Kidney (tissue), 22 donors: Measurements from ENCODE around the gene TMSB15A. TPM values are rescaled to one million over a fixed set of nuclear protein-coding genes. Genes with fewer than 3 reads are reported as not detected.
A peak's percentile ranks its signal among the peaks of the same experiment; 100 is the strongest.

Source experiments
- DNase-seq, 5 donors: peaks; one replicate each; pipeline ENCODE4 v3.0.0-alpha.2; 2013 to 2020
- FAIRE-seq: peaks from 2 replicates; lab custom pipeline; 2012; peaks lifted over from hg19 to GRCh38; lab: Jason Lieb, UNC
- H3K27ac ChIP-seq, 2 donors: one replicate each; pipeline ENCODE4 v1.7.0; 2013; ENCODE audit warnings: low read depth in 2 of 2, low read length in 2 of 2, inconsistent platforms in 1 of 2
- H3K27me3 ChIP-seq: one replicate; pipeline ENCODE4 v1.7.1; 2013; ENCODE audit warnings: low read length, inconsistent platforms; ENCODE audit not compliant: control insufficient read depth, insufficient read depth
- H3K36me3 ChIP-seq, 3 donors: one replicate each; pipeline versions ENCODE4 v1.7.0 to v1.7.1; 2013; ENCODE audit warnings: low read length in 3 of 3, control low read depth in 1 of 3, inconsistent platforms in 1 of 3; ENCODE audit not compliant: insufficient read depth in 3 of 3, control insufficient read depth in 2 of 3
- H3K4me1 ChIP-seq, 3 donors: one replicate each; pipeline versions ENCODE4 v1.7.0 to v1.7.1; 2013; ENCODE audit warnings: low read length in 3 of 3, inconsistent platforms in 1 of 3, low read depth in 1 of 3; ENCODE audit not compliant: control insufficient read depth in 2 of 3, insufficient read depth in 2 of 3
- H3K4me3 ChIP-seq, 3 donors: one replicate each; pipeline versions ENCODE4 v1.7.0 to v1.8.1; 2013; ENCODE audit warnings: low read length in 3 of 3, control low read depth in 1 of 3, inconsistent platforms in 1 of 3
- H3K9ac ChIP-seq, 3 donors: one replicate each; pipeline versions ENCODE4 v1.7.0 to v1.7.1; 2013; ENCODE audit warnings: low read length in 3 of 3, control low read depth in 1 of 3, inconsistent platforms in 1 of 3
- H3K9me3 ChIP-seq, 3 donors: one replicate each; pipeline versions ENCODE4 v1.7.0 to v1.7.1; 2013; ENCODE audit warnings: low read length in 3 of 3, control low read depth in 1 of 3, inconsistent platforms in 1 of 3; ENCODE audit not compliant: control insufficient read depth in 2 of 3, insufficient read depth in 1 of 3
- CTCF ChIP-seq: IDR thresholded peaks from 3 replicates; pipeline ENCODE4 v1.5.1; 2012; ENCODE audit warnings: mild to moderate bottlenecking, moderate library complexity, borderline replicate concordance; ENCODE audit not compliant: insufficient read depth; ENCODE audit errors: extremely low read depth
- intact Hi-C: fragments of 100-400 bp; cut with DNase I; formaldehyde crosslinking; loops from one replicate; pipeline ENCODE4 v1.11.1; 2022
- long read RNA-seq, 10 donors: library from polyadenylated mRNA in 1 of 10; unstranded in 1 of 10; transcript quantifications; one replicate each; pipeline ENCODE4 v2.0.0 and lab custom pipeline, GENCODE V29; 2021 to 2026
- polyA plus RNA-seq: library from polyadenylated mRNA; stranded (reverse); fragments of 350-450 nt; fragmentation: Illumina TruSeq; extraction: RNeasy Lipid Tissue Mini Kit (QIAGEN cat#74804); gene quantifications from one replicate; pipeline ENCODE4 v1.2.3, GENCODE V29; 2014; ENCODE audit warnings: low read depth, low replicate concordance; ENCODE audit not compliant: insufficient read depth
- total RNA-seq: library from RNA; stranded (reverse); fragmentation: NEBNext Ultra II Directional; extraction: Animal tissue kit (Norgen Biotek cat#: 25700); gene quantifications from one replicate; pipeline ENCODE4 v1.2.1, GENCODE V29; 2021
- donor health status: control.
- donor health status: control.
- donor health status: control.
- donor health status: control.
- donor health status: control.
- donor health status: DM: yes; HTN: yes; CAD: no.
- donor health status: Normal renal cell carcinoma (clear cell type).

The TMSB15A gene
- not detected for total RNA-seq
- 1.8 TPM for polyA plus RNA-seq
- long read RNA-seq, donor 1, transcript TMSB15A-201 (3 exons, 685 nt), result major isoform, 37 of 58 reads
- long read RNA-seq, donor 1, partial matches to known transcripts, result 21 of 58 reads
- long read RNA-seq, donor 1, other reads (novel, unspliced or antisense), result 0 of 58 reads
- long read RNA-seq, donor 2, transcript TMSB15A-201 (3 exons, 685 nt), result major isoform, 33 of 46 reads
- long read RNA-seq, donor 2, partial matches to known transcripts, result 13 of 46 reads
- long read RNA-seq, donor 2, other reads (novel, unspliced or antisense), result 0 of 46 reads
- long read RNA-seq, donor 3, transcript TMSB15A-201 (3 exons, 685 nt), result major isoform, 36 of 36 reads
- long read RNA-seq, donor 3, partial matches to known transcripts, result 0 of 36 reads
- long read RNA-seq, donor 3, other reads (novel, unspliced or antisense), result 0 of 36 reads
- long read RNA-seq, donor 4, transcript TMSB15A-201 (3 exons, 685 nt), result major isoform, 21 of 21 reads
- long read RNA-seq, donor 4, partial matches to known transcripts, result 0 of 21 reads
- long read RNA-seq, donor 4, other reads (novel, unspliced or antisense), result 0 of 21 reads
- long read RNA-seq, donor 5, partial matches to known transcripts, result 0 of 3 reads
- long read RNA-seq, donor 5, other reads (novel, unspliced or antisense), result 0 of 3 reads
- long read RNA-seq, donor 6, transcript TMSB15A-201 (3 exons, 685 nt), result major isoform, 138 of 146 reads
- long read RNA-seq, donor 6, partial matches to known transcripts, result 8 of 146 reads
- long read RNA-seq, donor 6, other reads (novel, unspliced or antisense), result 0 of 146 reads
- long read RNA-seq, donor 7, result 0 reads
- long read RNA-seq, donor 8, transcript TMSB15A-201 (3 exons, 685 nt), result major isoform, 49 of 66 reads
- long read RNA-seq, donor 8, partial matches to known transcripts, result 17 of 66 reads
- long read RNA-seq, donor 8, other reads (novel, unspliced or antisense), result 0 of 66 reads
- long read RNA-seq, donor 9, transcript TMSB15A-201 (3 exons, 685 nt), result major isoform, 20 of 31 reads
- long read RNA-seq, donor 9, partial matches to known transcripts, result 11 of 31 reads
- long read RNA-seq, donor 9, other reads (novel, unspliced or antisense), result 0 of 31 reads
- long read RNA-seq, donor 10, transcript TMSB15A-201 (3 exons, 685 nt), result major isoform, 25 of 47 reads
- long read RNA-seq, donor 10, partial matches to known transcripts, result 22 of 47 reads
- long read RNA-seq, donor 10, other reads (novel, unspliced or antisense), result 0 of 47 reads

DNA sequence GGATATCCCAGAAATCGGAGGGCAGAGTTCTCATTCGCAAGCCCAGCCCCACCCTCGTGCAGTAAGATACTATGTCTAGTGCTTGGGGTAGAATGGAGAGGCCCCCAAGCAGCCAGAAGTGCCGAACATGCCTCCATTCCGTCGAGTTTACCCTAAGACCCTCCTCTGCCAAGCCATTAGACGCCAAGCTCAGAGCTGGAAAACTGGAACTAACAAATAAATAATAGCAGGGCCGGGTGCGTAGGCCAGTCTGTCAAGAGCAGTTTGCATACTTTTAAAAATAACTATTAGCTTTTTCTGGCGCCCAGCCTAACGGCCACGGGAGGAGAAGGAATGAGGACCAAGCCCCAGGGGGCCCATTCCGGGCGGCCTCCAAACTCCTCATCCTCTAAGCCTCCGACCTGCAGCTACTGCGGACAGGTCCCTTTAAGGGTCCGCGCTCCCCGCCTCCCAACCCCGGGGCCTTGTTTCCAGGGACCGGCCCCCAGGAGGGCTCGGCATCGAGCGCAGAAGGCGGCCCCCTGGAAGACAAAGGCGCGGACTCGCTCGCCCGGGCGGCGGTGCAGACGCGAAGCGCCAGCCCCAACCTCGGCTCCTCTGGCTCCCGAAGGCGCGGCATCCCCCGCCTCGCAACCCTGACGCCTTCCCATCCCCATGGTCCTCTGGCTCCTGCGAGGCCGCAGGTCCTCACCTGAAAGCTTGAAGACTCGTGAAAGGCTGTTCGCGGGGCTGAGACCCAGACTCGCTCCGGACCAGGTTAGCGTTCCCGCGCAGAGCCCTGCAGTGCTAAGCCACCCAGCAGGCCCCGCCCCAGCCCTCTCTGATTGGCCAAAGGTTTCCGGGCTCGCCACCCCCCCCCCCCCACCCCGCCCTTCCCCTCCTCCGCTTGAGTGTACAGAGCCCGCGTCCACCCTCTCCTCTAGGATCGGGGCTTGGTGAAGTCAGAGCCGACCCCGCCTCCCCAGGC is at the start of gene TMSB15A:
TSS of gene TMSB15A (minus strand) at position 765 of the 967 bp plus-strand sequence.
- Histone ChIP-seq H3K9ac (peak within 1 kb of the TSS in 1 of 3 donors; percentile 42), H3K27me3 (no peaks in the 10 kb centered on the region), H3K4me1 (peaks cover 0 to 4% (median 2%) of the 10 kb centered on the region in 3 donors), H3K27ac (no peak within 1 kb of the TSS), H3K4me3 (peak within 1 kb of the TSS; percentile 38 to 56 (median 43)), H3K9me3 (no peaks in the 10 kb centered on the region), H3K36me3 (no peaks in the 10 kb centered on the region)
- TF ChIP-seq CTCF, result no peak
- intact Hi-C loops, result no loop called here
- no peak for FAIRE-seq
- peak; percentile 80 to 92 (median 90) for DNase-seq

GRCh38 chrX:102560423-102561068 is 44.0 kb upstream of the TMSB15A start:
- Histone ChIP-seq H3K27me3 (no peaks in the 10 kb centered on the region), H3K9me3 (no peaks in the 10 kb centered on the region), H3K36me3 (no peaks in the 10 kb centered on the region), H3K4me1 (no peaks in the 10 kb centered on the region), H3K27ac (no peak overlapping the region), H3K9ac (no peak overlapping the region), H3K4me3 (no peak overlapping the region)
- intact Hi-C loops, result no loop called here
- no peak for TF ChIP-seq CTCF
- FAIRE-seq, result no peak
- no peak for DNase-seq
